ENCODE measurements around the gene SAMM50. TPM values are rescaled to one million over a fixed set of nuclear protein-coding genes. Genes with fewer than 3 reads are reported as not detected.
A peak's percentile ranks its signal among the peaks of the same experiment; 100 is the strongest.

Gene SAMM50
- total RNA-seq, 1 donor from 2014 or later, result 73.1 TPM

DNA sequence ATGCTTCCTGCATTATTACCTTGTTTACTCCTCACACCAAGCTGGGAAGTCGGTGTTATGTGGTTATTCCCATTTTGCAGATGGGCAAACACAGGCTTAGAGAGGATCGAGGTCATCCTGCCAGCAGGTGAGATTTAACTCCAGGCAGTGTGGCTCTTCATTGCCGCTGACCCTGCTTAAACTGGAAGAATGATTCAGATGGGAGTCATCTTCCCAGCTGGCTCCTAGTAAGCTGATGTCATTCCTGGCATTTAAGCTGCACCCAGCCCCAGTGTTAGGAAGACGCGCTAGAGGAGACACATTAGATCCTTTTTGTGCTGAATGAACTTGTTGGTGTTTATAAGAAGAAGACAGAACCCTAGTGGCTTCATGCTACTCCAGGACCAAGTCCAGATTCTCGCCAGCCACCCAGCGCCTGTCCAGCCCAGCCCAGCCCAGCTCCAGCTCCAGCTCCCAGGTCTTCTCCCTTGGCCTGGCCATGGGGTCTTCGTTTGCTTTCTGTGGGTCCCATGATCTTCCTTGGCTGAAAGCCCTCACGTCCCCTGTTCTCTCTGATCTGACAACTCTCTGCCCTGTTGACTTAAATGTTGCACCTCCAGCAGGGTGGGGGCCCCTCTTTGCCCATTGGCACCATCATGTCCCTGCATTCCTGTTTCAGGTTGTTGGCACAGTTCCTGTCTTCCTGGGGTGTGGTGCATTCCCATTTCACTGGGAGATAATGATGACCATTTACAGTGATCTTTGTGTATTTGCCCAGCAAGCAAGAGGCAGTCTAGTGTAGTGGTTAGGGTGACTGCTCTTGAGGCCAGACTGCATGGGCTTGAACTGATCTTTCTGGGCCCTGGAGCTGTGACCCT lies 82.5 kb downstream of the SAMM50 start:
- peak; percentile 84 for ATAC-seq
- intact Hi-C loops (cut with DNase I), result no loop called here
- no peak for DNase-seq (ENCODE audit: missing footprints)

DNA sequence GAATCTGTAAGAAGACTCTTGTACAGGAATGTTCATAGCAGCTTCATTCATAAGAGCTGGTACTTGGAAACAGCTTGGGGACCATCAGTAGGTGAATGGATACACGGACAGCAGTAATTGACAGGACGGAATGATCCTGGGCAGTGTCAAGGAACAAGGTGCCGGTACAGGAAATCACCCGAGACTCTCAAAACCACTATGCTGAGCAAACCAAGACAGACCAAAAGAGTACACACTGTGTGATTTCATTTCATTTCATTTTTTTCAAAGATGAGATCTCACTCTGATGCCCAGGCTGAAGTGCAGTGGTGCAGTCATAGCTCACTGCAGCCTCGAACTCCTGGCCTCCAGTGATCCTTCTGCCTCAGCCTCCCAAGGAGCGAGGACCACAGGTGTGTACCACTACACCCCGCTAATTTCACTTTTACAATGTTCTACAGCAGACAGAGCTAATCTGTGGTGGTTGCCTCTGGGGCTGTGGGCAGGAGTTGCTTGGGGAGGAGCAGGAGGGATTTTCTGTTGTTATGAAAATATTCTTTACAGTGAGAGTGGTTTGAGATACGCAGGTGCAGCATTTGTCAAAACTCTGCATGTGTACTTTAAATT lies 84.4 kb downstream of the SAMM50 start:
- DNase-seq (ENCODE audit: missing footprints), result no peak

DNA sequence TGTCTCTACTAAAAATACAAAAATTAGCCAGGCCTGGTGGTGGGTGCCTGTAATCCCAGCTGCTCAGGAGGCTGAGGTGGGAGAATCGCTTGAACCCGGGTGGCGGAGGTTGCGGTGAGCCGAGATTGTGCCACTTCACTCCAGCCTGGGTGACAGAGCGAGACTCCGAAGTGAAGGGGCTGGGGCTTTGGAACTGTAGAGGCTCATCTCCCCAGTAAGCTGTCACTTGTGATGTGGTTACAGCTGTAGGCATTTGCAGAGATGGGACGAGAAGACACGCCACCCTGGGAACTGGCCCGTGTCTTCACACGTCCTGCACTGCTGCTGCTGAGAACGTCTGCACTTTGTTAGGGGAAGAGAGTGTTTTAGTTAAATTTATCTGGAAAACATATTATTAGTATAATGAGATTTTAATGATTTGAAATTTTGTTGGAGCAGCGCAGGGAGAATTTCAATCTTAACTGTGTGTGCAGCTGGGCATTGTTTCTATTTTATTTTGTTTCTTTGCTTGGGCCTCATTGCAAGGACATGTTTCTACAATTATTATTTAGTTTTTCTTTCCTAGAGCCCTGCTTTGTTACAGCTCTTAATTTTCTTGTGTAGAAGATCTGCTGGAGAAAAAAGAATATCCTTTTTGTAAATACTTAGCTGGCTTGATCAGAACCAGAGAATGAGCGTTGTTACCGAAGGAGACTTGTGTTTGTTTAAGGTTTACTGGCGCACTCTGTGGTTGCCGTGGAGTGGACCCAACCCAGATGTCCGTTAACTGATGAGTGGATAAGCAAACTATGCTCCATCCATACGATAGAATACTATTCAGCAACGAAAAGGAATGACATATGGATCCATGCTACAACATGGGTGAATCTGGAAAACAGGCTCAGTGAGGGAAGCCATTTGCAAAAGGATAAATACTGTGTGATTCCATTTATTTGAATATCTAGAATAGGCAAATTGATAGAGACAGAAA lies 87.3 kb downstream of the SAMM50 start:
- ATAC-seq, result no peak
- DNase-seq (ENCODE audit: missing footprints), result no peak
- intact Hi-C loops (cut with DNase I), result no loop called here

More for the DNA sequence above, 84.4 kb downstream of the SAMM50 start:
- intact Hi-C loops (cut with DNase I), result no loop called here
- no peak for ATAC-seq

DNA sequence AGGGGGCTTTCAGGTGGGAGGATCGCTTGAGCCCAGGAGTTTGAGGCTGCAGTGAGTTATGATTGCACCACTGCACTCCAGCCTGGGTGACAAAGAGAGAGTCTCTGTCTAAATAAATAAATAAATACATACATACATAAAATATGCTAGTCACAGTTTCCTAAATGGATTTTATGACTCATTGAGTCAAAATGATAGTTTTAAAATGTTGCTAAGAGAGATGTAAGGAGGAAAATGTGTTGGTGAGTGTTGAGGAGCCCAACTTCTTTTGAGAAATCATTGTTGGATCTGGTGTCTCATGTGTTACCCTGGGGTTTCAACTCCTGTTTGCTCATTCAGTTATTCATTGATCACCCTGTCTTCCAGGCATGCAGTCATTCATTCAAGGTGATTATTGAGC lies 89.9 kb downstream of the SAMM50 start:
- intact Hi-C loops (cut with DNase I), result loop anchor here (5.0 kb wide), 1 partner anchor 37 kb away; no protein-coding TSS in a partner anchor
- no peak for DNase-seq (ENCODE audit: missing footprints)
- ATAC-seq, result no peak

Other genes with a start within 250 kb of the SAMM50 start
- 1.2 TPM for gene EFCAB6, start 143.1 kb upstream of the SAMM50 start, total RNA-seq
- gene SULT4A1, start 92.9 kb upstream of the SAMM50 start, total RNA-seq, result 0.14 TPM
- not detected for gene PNPLA5, start 63.4 kb upstream of the SAMM50 start, total RNA-seq
- 0.46 TPM for gene PNPLA3, start 31.6 kb upstream of the SAMM50 start, total RNA-seq
- 197 TPM for gene PARVB, start 68.9 kb downstream of the SAMM50 start, total RNA-seq
- 3.1 TPM for gene PARVG, start 225.5 kb downstream of the SAMM50 start, total RNA-seq

Measured in Right ventricle myocardium inferior (tissue), 1 donor.